Stomach (tissue), 9 donors: ENCODE measurements around the gene DNAH1. TPM values are rescaled to one million over a fixed set of nuclear protein-coding genes. Genes with fewer than 3 reads are reported as not detected.
A peak's percentile ranks its signal among the peaks of the same experiment; 100 is the strongest.

Experiments
- DNase-seq, 2 donors: peaks; one replicate each; pipeline versions ENCODE4 v3.0.0 to v3.0.0-alpha.2; 2013 to 2019
- H3K27ac ChIP-seq, 5 donors: fragments of 200-600 bp in 4 of 5; sonication (generic) in 4 of 5; one replicate each; pipeline ENCODE4 v1.5.1; 2013 to 2019; ENCODE audit warnings: mild to moderate bottlenecking in 1 of 5, moderate library complexity in 1 of 5
- H3K27me3 ChIP-seq, 3 donors: fragments of 200-600 bp; sonication (generic); one replicate each; pipeline ENCODE4 v1.5.1; 2017 to 2019; ENCODE audit warnings: mixed run types in 1 of 3
- H3K36me3 ChIP-seq, 4 donors: fragments of 200-600 bp; sonication (generic); 1 replicate in 3 of 4; 2 replicates in 1 of 4; pipeline ENCODE4 v1.5.1; 2016 to 2019
- H3K4me1 ChIP-seq, 4 donors: fragments of 200-600 bp; sonication (generic); one replicate each; pipeline ENCODE4 v1.5.1; 2016 to 2019
- H3K4me3 ChIP-seq, 4 donors: fragments of 200-600 bp; sonication (generic) in 3 of 4; one replicate each; pipeline ENCODE4 v1.5.1; 2016 to 2019; ENCODE audit warnings: mild to moderate bottlenecking in 1 of 4
- H3K9me3 ChIP-seq, 4 donors: fragments of 200-600 bp; sonication (generic); one replicate each; pipeline ENCODE4 v1.5.1; 2016 to 2019
- EP300 ChIP-seq: sonication (generic); formaldehyde crosslinking; IDR thresholded peaks from one replicate; pipeline ENCODE4 v1.6.1; 2017; ENCODE audit warnings: antibody characterized with exemption
- POLR2A ChIP-seq, 4 donors: fragments of 450-650 bp; IDR thresholded peaks; one replicate each; pipeline ENCODE4 v1.6.1; 2016; ENCODE audit warnings: antibody characterized with exemption in 4 of 4, control low read depth in 2 of 4, mild to moderate bottlenecking in 1 of 4, moderate library complexity in 1 of 4
- POLR2AphosphoS5 ChIP-seq, 3 donors: sonication (generic); formaldehyde crosslinking; IDR thresholded peaks; one replicate each; pipeline ENCODE4 v1.6.1; 2016; ENCODE audit warnings: antibody characterized with exemption in 3 of 3
- WGBS, 5 donors: extraction: QIAGEN DNeasy Blood & Tissue Kit in 3 of 5; methylation state at CpG; one replicate each; pipeline versions ENCODE4 v1.1.5 to v1.1.7; 2013 to 2018; 5-methylcytosine and 5-hydroxymethylcytosine counted together
- intact Hi-C: fragments of 100-400 bp; cut with DNase I; formaldehyde crosslinking; loops from one replicate; pipeline ENCODE4 v1.15.1; 2023; ENCODE audit warnings: low total_unique reads
- polyA plus RNA-seq, 3 donors: library from polyadenylated mRNA; stranded (reverse); fragments of 200-250 nt; gene quantifications; one replicate each; pipeline ENCODE4 v1.2.3, GENCODE V29; 2013
- total RNA-seq, 5 donors: library from RNA; depleted of rRNA; stranded (reverse); fragments of >200 nt; gene quantifications; one replicate each; pipeline versions ENCODE4 v1.1.0 to v1.2.3, GENCODE V29; 2014 to 2016
- TF ChIP-seq, protein P1 (sequence below), 7 experiments: fragments of 450-650 bp in 4 of 7; fragments of 200-600 bp in 3 of 7; sonication (generic) in 3 of 7; IDR thresholded peaks; one replicate each; pipeline ENCODE4 v1.5.1; 2016 to 2019; ENCODE audit warnings: antibody characterized with exemption in 7 of 7, control low read depth in 2 of 7, mild to moderate bottlenecking in 1 of 7
- donor health status: healthy with polysubstance abuse.
- donor health status: Bipolar disorder and iron deficiency.
- donor health status: healthy.

The DNAH1 gene
- total and polyA plus RNA-seq, 8 donors, result 1.9 to 57.6 (median 8.2) TPM

DNA sequence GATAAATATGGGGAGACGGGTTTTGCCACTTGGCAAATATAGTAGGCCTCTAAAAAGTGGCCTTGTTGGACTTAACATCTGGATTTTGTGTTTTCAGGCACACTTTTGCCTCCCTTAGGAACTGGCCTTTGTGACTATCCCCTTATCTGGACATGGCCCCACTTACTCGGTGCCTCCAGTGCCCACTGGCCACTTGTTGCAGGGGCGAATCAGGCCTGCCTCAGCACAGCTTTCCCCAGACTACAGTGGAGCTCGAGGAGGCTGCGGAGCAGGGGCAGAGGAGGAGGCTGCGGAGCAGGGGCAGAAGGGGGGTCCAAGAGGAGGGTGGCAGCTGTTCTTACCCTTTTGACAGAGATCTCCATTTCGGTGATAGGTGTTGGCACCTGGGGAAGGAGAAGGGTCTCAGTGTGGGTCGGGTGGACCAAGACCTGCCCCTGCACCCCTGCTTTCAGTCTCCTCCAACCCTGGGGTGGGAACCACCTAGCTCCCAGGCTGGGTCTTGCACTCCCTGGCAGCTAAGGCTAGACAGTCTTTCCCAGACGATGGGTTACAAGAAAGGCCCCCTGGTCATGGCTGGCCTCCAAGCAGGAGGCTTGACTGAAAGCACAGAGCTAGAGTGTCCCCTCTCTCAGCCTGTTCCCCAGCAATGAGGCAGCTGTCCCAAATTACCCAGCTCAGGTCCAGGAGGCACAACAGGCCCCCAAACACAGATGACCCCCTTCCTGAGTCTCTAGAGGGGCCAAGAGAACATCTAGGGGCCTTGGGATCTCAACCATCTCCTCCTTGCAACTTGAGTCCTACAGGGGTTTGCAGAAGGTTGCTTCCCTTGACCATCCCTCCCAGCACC, 122.7 kb downstream of the DNAH1 start:
- Histone ChIP-seq H3K4me3 (no peak overlapping the region), H3K4me1 (peaks cover 0 to 21% (median 8%) of the 10 kb centered on the region in 4 donors), H3K9me3 (no peaks in the 10 kb centered on the region), H3K27ac (no peak overlapping the region), H3K27me3 (no peaks in the 10 kb centered on the region), H3K36me3 (no peaks in the 10 kb centered on the region)
- 84 to 91% (median 85%) methylated on average over 9 of the region's 9 CpGs for WGBS, 5 donors
- no peak for TF ChIP-seq POLR2AphosphoS5 (IDR thresholded peaks at IDR 0.05)
- TF ChIP-seq EP300, result no peak
- no peak for TF ChIP-seq POLR2A (IDR thresholded peaks at IDR 0.05)
- TF ChIP-seq, protein P1, sequence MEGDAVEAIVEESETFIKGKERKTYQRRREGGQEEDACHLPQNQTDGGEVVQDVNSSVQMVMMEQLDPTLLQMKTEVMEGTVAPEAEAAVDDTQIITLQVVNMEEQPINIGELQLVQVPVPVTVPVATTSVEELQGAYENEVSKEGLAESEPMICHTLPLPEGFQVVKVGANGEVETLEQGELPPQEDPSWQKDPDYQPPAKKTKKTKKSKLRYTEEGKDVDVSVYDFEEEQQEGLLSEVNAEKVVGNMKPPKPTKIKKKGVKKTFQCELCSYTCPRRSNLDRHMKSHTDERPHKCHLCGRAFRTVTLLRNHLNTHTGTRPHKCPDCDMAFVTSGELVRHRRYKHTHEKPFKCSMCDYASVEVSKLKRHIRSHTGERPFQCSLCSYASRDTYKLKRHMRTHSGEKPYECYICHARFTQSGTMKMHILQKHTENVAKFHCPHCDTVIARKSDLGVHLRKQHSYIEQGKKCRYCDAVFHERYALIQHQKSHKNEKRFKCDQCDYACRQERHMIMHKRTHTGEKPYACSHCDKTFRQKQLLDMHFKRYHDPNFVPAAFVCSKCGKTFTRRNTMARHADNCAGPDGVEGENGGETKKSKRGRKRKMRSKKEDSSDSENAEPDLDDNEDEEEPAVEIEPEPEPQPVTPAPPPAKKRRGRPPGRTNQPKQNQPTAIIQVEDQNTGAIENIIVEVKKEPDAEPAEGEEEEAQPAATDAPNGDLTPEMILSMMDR (IDR thresholded peaks at IDR 0.05), result no peak
- intact Hi-C loops, result no loop called here
- peak in 1 of 2 donors; percentile 1 for DNase-seq

DNA sequence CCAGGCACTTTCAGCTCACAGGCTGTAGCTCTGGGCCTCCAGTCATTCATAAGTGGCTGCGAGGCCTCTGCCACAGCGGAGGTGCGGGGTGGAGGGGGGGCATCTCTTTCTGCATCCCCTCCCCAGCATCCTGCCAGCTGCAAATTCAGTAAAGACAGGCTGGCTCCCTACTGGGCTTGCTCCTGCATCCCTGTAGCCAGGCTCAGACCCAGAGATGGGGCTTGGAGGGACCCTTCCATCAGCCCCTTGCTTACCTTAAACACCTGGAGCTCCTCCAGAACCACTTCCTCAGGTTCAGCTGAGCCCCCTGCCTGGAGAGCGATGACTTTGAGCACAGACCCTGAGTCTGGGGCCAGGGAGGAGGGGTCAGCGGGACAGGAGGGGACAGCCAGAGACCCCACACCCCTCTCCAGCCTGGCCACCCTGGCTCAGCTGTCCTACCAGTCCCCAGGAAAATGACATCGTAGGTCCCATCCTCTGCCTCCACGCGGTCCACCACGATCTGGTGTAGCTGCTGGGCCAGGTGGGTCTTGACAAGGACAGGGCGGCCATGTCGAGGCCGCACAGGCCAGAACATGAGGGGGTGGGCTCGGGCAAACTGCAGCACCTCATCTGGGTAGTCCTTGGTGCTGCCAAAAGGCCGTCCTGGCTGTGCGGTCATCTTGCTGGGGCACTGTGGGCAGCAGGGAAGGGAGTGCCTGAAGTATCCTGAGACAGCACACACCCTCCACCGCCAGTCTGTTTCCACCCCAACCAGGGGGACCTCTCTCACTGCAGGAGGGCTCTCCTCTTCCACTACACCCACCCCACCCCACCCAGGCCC, 123.5 kb downstream of the DNAH1 start:
- peak in 1 of 2 donors; percentile 1 for DNase-seq
- TF ChIP-seq EP300 (no peak), POLR2AphosphoS5 (IDR thresholded peaks at IDR 0.05) (no peak), POLR2A (IDR thresholded peaks at IDR 0.05) (no peak)
- TF ChIP-seq, protein P1 (IDR thresholded peaks at IDR 0.05), result no peak
- no peak overlapping the region for H3K27ac ChIP-seq

GRCh38 chr3:52440249-52440551, 124.1 kb downstream of the DNAH1 start:
- WGBS, 5 donors, result 92 to 97% (median 93%) methylated on average over 12 of the region's 12 CpGs
- H3K9me3 ChIP-seq, result no peaks in the 10 kb centered on the region
- H3K27ac ChIP-seq, result no peak overlapping the region
- peak in 1 of 2 donors; percentile 1 for DNase-seq
- TF ChIP-seq POLR2A (IDR thresholded peaks at IDR 0.05) (no peak), POLR2AphosphoS5 (IDR thresholded peaks at IDR 0.05) (no peak), EP300 (no peak)
- TF ChIP-seq, protein P1 (IDR thresholded peaks at IDR 0.05), result no peak
- no peaks in the 10 kb centered on the region for H3K36me3 ChIP-seq
- H3K4me1 ChIP-seq, result peaks cover 0 to 27% (median 15%) of the 10 kb centered on the region in 4 donors
- intact Hi-C loops, result no loop called here
- no peaks in the 10 kb centered on the region for H3K27me3 ChIP-seq
- no peak overlapping the region for H3K4me3 ChIP-seq

More for the DNA sequence above, 123.5 kb downstream of the DNAH1 start:
- 81 to 93% (median 92%) methylated on average over 9 to 16 of the region's 16 CpGs for WGBS, 5 donors
- H3K9me3 ChIP-seq, result no peaks in the 10 kb centered on the region
- no peaks in the 10 kb centered on the region for H3K27me3 ChIP-seq
- H3K36me3 ChIP-seq, result no peaks in the 10 kb centered on the region
- peaks cover 0 to 21% (median 10%) of the 10 kb centered on the region in 4 donors for H3K4me1 ChIP-seq
- intact Hi-C loops, result no loop called here
- H3K4me3 ChIP-seq, result no peak overlapping the region

- H3K9me3 ChIP-seq, result no peaks in the 10 kb centered on the region
- no peak overlapping the region for H3K4me3 ChIP-seq
- WGBS, 5 donors, result 92 to 96% (median 95%) methylated on average over 12 to 14 of the region's 14 CpGs
- intact Hi-C loops, result no loop called here
- H3K36me3 ChIP-seq, result no peaks in the 10 kb centered on the region
- H3K4me1 ChIP-seq, result peaks cover 0 to 31% (median 18%) of the 10 kb centered on the region in 4 donors
- TF ChIP-seq, protein P1 (IDR thresholded peaks at IDR 0.05), result no peak
- TF ChIP-seq EP300, result no peak
- TF ChIP-seq POLR2AphosphoS5 (IDR thresholded peaks at IDR 0.05), result no peak
- no peak for TF ChIP-seq POLR2A (IDR thresholded peaks at IDR 0.05)
- no peak overlapping the region for H3K27ac ChIP-seq
- DNase-seq, result no peak
- H3K27me3 ChIP-seq, result no peaks in the 10 kb centered on the region
These were observed 124.6 kb downstream of the DNAH1 start for GRCh38 chr3:52440671-52441070.
